ENCODE results near the gene PDILT.
"Not testable (repeated sequence)": the region's sequence is repeated elsewhere in the genome, so short reads cannot be mapped to it uniquely, and the experiment has no call there.

Gene PDILT
- total RNA-seq = 0 reads per million in 2 donors

GRCh38 chr16:20404637-20405036, at the start of gene PDILT:
PDILT (minus strand) TSS chr16:20404737; CDS start chr16:20399300, 5,437 bp downstream.
- no peak for DNase-seq

GRCh38 chr16:20453633-20454032, 49.1 kb upstream of the PDILT start:
- DNase-seq = not testable (repeated sequence)

- DNase-seq = not testable (repeated sequence)
These were observed 46.8 kb upstream of the PDILT start, which contains the start of gene ACSM2A for GRCh38 chr16:20451364-20451763. ACSM2A (plus strand) TSS chr16:20451521; CDS start chr16:20460115, 8,594 bp downstream.

- not testable (repeated sequence) for DNase-seq
These were observed 42.3 kb upstream of the PDILT start for GRCh38 chr16:20446652-20447393.

- not testable (repeated sequence) for DNase-seq
These were observed 37.3 kb upstream of the PDILT start for GRCh38 chr16:20441859-20442258.

GRCh38 chr16:20441191-20441590, 36.7 kb upstream of the PDILT start:
- DNase-seq = no peak

- DNase-seq = not testable (repeated sequence)
These were observed 36.2 kb upstream of the PDILT start for GRCh38 chr16:20440731-20441130.

- DNase-seq = not testable (repeated sequence)
These were observed 35.3 kb upstream of the PDILT start for GRCh38 chr16:20439820-20440231.

GRCh38 chr16:20438950-20439349, 34.4 kb upstream of the PDILT start:
- not testable (repeated sequence) for DNase-seq

- DNase-seq = no peak
These were observed 26.4 kb upstream of the PDILT start for GRCh38 chr16:20430948-20431347.

GRCh38 chr16:20430480-20430879, 25.9 kb upstream of the PDILT start:
- DNase-seq = not testable (repeated sequence)

GRCh38 chr16:20429499-20429898, 25.0 kb upstream of the PDILT start:
- not testable (repeated sequence) for DNase-seq

GRCh38 chr16:20427401-20427797, 22.9 kb upstream of the PDILT start:
- DNase-seq = not testable (repeated sequence)

GRCh38 chr16:20424129-20424866, 19.8 kb upstream of the PDILT start:
- no peak for DNase-seq

GRCh38 chr16:20423772-20424128, 19.2 kb upstream of the PDILT start:
- not testable (repeated sequence) for DNase-seq

GRCh38 chr16:20421748-20422147, 17.2 kb upstream of the PDILT start:
- DNase-seq = not testable (repeated sequence)

GRCh38 chr16:20419093-20419492, 14.6 kb upstream of the PDILT start:
- DNase-seq = not testable (repeated sequence)

GRCh38 chr16:20415541-20415940, 11.0 kb upstream of the PDILT start:
- no peak for DNase-seq

GRCh38 chr16:20411055-20411454, 6.5 kb upstream of the PDILT start:
- DNase-seq = no peak

GRCh38 chr16:20410121-20410723, 5.7 kb upstream of the PDILT start:
- no peak for DNase-seq

GRCh38 chr16:20409398-20410120, 5.0 kb upstream of the PDILT start, which contains the start of gene ACSM5:
ACSM5 (plus strand) TSS chr16:20409534; CDS start chr16:20411485, 1,951 bp downstream.
- DNase-seq = no peak

GRCh38 chr16:20402651-20403050, 1.9 kb downstream of the PDILT start:
- DNase-seq = no peak
